ENCODE results near the gene ATF7.

GRCh38 chr12:53561590-53561953 lies 64.6 kb downstream of the ATF7 start:
- TF ChIP-seq CTCF (IDR thresholded peaks at IDR 0.05; ENCODE audit: low read depth, low read length) = no peak
- no peak for TF ChIP-seq POLR2A (IDR thresholded peaks at IDR 0.05; ENCODE audit: extremely low read depth, insufficient read length)
